PC-9 (cell line): ENCODE data around the gene COL13A1.

Source experiments
- EZH2 ChIP-seq: fragments of 200-600 bp; sonication (generic); IDR thresholded peaks from 2 replicates; pipeline ENCODE4 v1.8.0; 2017; ENCODE audit warnings: antibody characterized with exemption, low read depth
- TF ChIP-seq, protein P1 (sequence below): fragments of 200-600 bp; sonication (generic); conservative IDR thresholded peaks from 2 replicates; pipeline ENCODE4 v1.6.1; 2017; ENCODE audit warnings: mixed run types, antibody characterized with exemption, mild to moderate bottlenecking, moderate library complexity

DNA sequence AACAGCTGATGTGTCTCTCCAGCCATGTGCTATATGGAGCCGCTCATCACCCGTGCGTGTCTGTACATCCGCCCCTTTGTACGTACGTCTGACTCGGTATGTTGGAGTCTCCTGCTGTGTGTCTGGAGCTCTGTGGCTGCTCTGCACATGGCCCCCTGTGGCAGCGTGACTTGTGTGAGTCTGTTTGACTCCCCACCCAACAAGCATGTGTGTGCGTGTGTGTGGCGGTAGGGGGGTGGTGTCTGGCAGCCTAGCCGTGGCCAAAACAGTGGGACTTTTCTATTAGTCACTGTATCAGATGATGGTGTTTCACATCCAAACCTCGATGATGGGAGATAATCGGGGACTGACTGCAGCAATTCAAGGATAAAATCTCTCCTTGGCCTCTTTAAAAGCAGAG lies 94.1 kb downstream of the COL13A1 start:
- TF ChIP-seq, protein P1, sequence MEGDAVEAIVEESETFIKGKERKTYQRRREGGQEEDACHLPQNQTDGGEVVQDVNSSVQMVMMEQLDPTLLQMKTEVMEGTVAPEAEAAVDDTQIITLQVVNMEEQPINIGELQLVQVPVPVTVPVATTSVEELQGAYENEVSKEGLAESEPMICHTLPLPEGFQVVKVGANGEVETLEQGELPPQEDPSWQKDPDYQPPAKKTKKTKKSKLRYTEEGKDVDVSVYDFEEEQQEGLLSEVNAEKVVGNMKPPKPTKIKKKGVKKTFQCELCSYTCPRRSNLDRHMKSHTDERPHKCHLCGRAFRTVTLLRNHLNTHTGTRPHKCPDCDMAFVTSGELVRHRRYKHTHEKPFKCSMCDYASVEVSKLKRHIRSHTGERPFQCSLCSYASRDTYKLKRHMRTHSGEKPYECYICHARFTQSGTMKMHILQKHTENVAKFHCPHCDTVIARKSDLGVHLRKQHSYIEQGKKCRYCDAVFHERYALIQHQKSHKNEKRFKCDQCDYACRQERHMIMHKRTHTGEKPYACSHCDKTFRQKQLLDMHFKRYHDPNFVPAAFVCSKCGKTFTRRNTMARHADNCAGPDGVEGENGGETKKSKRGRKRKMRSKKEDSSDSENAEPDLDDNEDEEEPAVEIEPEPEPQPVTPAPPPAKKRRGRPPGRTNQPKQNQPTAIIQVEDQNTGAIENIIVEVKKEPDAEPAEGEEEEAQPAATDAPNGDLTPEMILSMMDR, result no peak
- TF ChIP-seq EZH2, result no peak
